GM18526 (cell line): Measurements from ENCODE around the gene HLA-G.

Source experiments
- POLR2A ChIP-seq: IDR thresholded peaks from 3 replicates; pipeline ENCODE4 v1.6.1; 2011; ENCODE audit not compliant: insufficient read length; ENCODE audit errors: extremely low read depth

The HLA-G gene

DNA sequence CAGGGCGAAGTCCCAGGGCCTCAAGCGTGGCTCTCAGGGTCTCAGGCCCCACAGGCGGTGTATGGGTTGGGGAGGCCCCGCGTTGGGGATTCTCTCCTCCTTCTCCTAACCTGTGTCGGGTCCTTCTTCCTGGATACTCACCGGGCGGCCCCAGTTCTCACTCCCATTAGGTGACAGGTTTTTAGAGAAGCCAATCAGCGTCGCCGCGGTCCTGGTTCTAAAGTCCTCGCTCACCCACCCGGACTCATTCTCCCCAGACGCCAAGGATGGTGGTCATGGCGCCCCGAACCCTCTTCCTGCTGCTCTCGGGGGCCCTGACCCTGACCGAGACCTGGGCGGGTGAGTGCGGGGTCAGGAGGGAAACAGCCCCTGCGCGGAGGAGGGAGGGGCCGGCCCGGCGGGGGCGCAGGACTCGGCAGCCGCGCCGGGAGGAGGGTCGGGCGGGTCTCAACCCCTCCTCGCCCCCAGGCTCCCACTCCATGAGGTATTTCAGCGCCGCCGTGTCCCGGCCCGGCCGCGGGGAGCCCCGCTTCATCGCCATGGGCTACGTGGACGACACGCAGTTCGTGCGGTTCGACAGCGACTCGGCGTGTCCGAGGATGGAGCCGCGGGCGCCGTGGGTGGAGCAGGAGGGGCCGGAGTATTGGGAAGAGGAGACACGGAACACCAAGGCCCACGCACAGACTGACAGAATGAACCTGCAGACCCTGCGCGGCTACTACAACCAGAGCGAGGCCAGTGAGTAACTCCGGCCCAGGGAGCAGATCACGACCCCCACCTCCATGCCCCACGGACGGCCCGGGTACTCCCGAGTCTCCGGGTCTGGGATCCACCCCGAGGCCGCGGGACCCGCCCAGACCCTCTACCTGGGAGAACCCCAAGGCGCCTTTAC, at the start of gene HLA-G:
Gene HLA-G, plus strand, starts transcription at position 247 of the 892 bp plus-strand sequence. Its CDS starts 20 bp downstream, at position 267.
- TF ChIP-seq POLR2A = no peak

DNA sequence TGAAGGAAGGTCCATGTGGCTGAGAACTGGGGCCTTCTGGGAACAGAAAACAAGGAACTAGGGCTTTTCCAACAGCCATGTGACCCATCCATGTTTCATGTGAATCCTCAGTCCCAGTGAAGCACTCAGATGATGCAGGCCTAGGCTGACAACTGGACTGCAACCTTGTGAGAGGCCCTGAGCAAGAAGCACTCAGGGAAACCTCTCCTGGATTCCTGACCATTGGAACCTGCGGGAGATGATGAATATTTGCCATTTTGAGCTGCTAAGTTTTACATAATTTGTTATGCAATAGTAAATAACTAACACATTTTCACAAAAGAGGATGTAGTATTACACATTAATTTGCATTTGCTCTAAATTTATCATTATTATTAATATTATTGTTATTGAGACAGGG, 38.4 kb upstream of the HLA-G start:
- TF ChIP-seq POLR2A = no peak

DNA sequence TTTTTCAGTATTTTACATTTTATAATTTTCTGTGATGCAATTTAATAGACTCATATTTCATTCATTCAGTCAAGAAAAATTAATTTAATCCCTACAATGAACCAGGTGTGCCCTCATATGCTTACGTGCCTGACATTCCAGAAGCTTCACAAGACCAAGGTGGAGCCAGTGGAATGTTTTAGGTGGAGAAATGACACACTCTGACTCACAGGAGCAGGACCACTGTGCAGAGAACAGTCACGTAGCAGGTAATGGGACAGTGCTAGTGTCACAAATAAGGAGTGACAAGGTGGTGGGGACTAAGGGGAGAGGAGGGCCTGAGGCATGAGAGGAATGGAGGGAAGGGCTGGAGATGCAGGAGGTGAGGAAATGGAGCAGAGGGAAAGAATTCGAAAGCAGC, 37.0 kb upstream of the HLA-G start:
- no peak for TF ChIP-seq POLR2A

DNA sequence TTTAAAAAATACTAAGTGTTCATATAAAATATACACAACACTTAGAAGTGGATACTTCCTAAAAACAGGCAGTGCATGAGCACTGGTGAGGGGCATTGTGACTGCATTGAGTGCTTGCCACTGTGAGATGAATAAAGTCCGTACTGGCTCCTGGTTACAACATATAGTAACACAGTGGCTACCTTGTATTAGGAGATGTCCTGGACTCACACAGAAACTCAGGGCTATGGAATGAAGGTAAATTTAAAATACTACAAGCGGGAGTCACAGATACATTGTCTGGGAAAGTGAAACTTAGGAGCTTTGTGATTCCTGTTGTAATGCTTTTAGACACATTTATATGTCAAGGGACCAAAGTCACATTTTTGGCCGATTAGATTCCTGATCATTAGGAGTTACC, 36.5 kb upstream of the HLA-G start:
- no peak for TF ChIP-seq POLR2A

DNA sequence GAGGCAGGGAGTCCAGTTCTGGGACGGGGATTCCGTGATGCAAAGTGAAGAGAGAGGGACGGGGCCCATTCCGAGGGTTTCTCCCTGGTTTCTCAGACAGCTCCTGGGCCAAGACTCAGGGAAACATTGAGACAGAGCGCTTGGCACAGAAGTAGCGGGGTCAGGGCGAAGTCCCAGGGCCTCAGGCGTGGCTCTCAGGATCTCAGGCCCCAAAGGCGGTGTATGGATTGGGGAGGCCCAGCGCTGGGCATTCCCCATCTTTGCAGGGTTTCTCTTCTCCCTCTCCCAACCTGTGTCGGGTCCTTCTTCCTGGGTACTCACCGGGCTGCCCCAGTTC, 35.9 kb upstream of the HLA-G start:
- no peak for TF ChIP-seq POLR2A

DNA sequence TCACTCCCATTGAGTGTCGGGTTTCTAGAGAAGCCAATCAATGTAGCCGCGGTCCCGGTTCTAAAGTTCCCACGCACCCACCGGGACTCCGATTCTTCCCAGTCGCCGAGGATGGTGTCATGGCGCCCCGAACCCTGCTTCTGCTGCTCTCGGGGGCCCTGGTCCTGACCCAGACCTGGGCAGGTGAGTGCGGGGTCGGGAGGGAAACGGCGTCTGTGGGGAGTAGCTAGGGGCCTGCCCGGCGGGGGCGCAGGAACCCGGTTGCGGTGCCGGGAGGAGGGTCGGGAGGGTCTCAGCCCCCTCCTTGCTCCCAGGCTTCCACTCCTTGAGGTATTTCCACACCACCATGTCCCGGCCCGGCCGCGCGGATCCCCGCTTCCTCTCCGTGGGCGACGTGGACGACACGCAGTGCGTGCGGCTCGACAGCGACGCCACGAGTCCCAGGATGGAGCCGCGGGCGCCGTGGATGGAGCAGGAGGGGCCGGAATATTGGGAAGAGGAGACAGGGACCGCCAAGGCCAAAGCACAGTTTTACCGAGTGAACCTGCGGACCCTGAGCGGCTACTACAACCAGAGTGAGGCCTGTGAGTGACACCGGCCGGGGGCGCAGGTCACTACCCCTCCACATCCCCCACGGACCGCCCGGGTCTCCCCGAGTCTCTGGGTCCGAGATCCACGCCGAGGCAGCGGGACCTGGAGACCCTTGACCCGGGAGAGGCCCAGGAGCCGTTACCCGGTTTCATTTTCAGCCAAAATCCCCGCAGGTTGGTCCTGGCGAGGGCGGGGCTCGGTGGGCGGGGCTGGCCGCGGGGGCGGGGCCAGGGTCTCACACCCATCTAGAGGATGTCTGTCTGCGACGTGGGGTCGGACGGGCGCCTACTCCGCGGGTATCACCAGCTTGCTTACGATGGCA, 35.2 kb upstream of the HLA-G start:
- TF ChIP-seq POLR2A = no peak

DNA sequence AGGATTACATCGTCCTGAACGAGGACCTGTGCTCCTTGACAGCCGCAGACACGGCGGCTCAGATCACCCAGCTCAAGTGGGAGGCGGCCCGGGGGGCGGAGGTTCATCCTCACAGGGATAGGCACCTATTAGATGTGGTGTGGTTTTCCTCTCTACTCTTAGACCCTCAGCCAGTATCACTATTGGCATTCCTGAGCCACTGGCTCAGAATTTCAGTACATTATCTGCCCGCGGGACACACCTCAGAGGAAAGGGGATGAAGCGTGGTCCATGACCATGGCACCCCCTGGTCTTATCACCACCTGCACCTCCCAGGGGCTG, 34.6 kb upstream of the HLA-G start:
- TF ChIP-seq POLR2A = no peak

DNA sequence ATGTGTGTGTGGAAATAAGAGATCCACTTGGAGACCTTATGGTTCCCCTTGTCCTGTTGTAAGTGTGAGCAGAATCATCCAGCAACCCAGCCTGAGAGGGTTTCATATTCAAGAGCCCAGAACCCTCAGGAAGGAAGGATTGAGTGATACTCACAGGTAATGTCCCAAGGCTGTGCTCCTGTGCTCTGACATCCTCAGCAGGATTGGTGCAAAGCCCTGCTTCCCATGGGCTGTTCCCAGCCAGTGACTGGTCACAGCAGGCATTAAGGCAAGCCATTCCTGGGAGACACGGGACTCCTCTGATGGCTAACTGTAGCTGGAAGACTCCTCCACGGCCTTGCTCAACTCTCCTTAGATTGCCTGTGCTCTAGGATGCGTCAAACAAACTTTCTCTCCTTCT, 33.8 kb upstream of the HLA-G start:
- TF ChIP-seq POLR2A = no peak

DNA sequence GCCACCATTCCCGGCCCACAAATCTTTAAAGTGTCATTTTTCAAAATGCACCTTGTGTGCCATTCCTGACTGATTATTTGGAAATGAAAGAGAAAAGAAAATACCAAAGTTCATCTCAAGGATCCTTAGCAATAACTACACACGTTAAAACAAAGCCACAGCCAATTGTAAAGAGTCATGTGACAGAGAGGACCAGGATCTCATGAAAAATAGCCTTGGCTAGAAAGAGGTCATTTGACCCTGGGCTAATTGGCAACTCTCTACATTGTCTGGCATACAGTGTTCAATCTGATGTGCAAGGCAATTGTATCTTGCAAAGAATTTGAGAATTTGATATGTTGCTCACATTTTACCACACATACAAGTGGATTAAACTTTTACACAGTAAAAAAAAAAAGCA, 31.6 kb upstream of the HLA-G start:
- no peak for TF ChIP-seq POLR2A

DNA sequence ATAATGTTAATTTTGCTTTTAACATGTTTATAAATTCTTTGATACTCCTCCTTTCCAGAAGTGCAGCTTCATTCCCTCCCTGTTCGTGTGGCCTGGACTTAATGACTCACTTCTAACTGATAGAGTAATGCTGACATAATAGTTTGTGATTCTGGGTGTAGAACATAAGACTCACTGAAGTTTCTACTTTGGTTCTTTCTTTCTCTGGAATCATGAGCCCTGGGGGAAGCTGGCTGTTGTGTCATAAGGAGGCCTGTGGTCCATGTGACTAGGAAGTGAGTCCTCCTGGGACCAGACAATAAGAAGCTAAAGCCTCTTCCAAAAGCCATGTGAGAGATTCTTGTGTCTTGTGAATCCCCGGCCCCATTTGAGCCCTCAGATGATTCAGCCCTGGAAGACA, 30.5 kb upstream of the HLA-G start:
- TF ChIP-seq POLR2A = no peak

DNA sequence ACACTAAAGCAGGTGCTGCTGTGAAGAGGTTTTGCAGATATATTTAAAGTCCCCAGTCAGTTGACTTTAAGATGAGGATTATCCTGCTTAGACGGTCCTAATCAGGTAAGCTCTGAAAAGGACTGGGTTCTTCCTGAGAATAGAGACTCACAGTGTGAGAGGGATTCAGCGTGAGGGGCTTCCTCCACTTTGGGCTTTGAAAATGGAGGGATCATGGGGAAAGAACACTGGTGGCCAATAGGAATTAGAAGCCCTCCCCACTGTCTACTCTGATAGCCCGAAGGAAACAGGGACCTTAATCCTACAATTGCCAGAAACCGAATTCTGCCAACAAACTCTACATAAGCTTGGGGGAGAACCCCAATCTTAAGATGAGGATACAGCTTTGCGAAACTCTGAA, 29.7 kb upstream of the HLA-G start:
- TF ChIP-seq POLR2A = no peak

DNA sequence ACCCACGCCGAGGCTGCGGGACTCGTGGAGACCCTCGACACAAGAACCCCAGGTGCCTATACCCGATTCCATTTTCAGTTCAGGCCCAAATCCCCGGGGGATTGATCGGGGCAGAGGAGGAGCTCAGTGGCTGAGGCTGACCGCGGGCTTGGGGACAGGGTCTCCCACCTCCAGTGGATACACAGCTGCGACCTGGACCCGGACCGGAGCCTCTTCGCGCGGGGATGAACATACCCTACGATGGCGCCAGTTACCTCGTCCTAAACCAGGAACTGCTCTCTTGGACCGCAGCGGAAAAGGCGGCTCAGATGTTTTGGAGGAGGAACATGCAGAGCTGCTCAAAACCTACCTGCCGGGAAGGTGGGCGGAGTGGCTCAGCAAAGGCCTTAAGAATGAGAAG, 27.4 kb upstream of the HLA-G start:
- TF ChIP-seq POLR2A = no peak

DNA sequence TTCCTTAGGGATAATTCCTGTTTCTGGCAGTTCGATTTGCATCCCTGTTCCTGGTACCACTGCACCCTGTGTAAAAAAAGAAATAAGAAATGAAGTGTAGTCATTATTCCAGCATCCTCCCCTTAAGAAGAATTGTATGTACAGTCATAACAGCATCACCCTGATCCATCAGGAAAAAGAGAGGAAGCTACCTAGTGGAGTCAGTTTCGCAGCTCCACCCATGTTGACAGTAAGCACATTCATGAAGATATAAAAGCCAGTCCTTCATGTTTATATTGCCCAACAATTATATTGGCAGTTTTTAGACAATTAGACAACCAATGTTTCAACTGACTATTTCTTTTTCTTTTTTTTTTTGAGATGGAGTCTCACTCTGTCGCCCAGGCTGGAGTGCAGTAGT, 21.2 kb upstream of the HLA-G start:
- no peak for TF ChIP-seq POLR2A

DNA sequence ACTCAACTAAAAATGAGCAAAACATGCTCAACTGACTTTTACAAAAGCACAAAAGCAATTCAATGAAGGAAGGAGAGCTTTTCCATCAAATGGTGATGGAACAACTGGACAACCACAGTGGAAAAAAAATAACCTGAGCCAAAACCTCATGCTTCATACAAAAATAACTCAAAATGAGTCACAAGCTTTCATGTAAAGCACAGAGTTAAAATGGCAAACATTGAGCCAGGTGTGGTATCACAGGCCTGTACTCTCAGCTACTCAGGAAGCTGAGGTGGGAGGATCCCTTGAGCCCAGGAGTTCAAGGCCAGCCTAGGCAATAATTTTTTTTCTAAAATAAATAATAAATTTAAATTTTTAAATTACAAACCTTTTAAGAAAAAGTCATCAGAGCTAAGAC, 18.4 kb upstream of the HLA-G start:
- no peak for TF ChIP-seq POLR2A

DNA sequence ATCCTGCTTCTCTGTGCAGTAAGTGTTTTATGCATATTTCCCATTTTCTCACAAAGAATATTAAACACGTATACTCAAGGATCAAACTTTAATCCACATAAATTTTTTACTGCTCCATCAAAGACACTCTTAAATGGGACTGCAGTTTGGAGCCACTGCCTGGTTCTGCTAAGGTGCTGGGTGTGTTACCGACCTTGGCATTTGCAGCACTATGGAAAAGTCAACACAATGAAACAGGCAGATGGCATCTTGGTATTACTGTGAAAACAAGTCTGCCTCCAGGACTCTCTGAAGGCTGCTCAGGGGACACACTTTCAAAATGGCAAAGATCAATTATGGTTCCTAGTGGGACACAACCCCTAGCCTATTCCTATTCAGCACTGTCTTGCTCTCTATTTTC, 17.3 kb upstream of the HLA-G start:
- TF ChIP-seq POLR2A = no peak

DNA sequence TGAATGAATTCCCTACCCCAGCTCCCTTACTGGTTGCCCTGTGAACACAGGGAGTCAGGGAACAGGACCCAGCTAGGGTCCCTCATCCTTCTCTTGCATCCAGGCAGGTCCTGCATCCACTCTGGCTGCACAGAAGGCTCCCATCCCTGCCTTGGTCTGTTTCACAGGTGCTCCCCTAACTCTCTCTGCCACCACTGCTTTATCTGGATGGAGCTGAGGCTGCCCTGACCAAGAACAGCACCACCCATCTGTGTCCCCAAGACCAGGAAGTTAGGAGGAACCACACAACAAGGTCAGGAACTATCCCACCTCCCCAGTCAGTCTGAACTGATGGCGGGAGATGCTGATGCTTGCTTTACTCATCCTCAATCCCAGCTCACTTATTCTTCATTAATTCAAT, 16.2 kb upstream of the HLA-G start:
- no peak for TF ChIP-seq POLR2A
